Upper lobe of right lung (tissue), 1 donor: ENCODE measurements around the gene ZNF577. TPM values are rescaled to one million over a fixed set of nuclear protein-coding genes. Genes with fewer than 3 reads are reported as not detected.

Source experiments
- ATAC-seq: fragments of 200-7000 bp; cut with Tn5 transposase; one replicate; pipeline ENCODE4 v1.9.1; 2020; ENCODE audit warnings: mild to moderate bottlenecking, moderate library complexity
- DNase-seq: peaks from one replicate; pipeline ENCODE4 v3.0.0-alpha.2; 2020
- H3K27ac ChIP-seq: fragments of 200-600 bp; one replicate; pipeline ENCODE4 v1.8.0; 2022
- H3K27me3 ChIP-seq: fragments of 200-600 bp; one replicate; pipeline ENCODE4 v1.8.0; 2022; ENCODE audit warnings: mild to moderate bottlenecking
- H3K36me3 ChIP-seq: fragments of 200-600 bp; one replicate; pipeline ENCODE4 v1.8.0; 2022
- H3K4me1 ChIP-seq: fragments of 200-600 bp; one replicate; pipeline ENCODE4 v1.8.0; 2022
- H3K4me3 ChIP-seq: fragments of 200-600 bp; one replicate; pipeline ENCODE4 v1.8.0; 2022; ENCODE audit warnings: mild to moderate bottlenecking
- H3K9me3 ChIP-seq: fragments of 200-600 bp; one replicate; pipeline ENCODE4 v1.8.0; 2022
- CTCF ChIP-seq: fragments of 200-600 bp; IDR thresholded peaks from one replicate; pipeline ENCODE4 v1.8.0; 2022; ENCODE audit warnings: antibody characterized with exemption
- intact Hi-C: fragments of 100-400 bp; cut with DNase I; formaldehyde crosslinking; loops from one replicate; pipeline ENCODE4 v1.11.0; 2022
- long read RNA-seq: library from polyadenylated mRNA; unstranded; transcript quantifications from one replicate; pipeline ENCODE4 v2.0.0, GENCODE V29; 2021
- total RNA-seq: library from RNA; stranded (reverse); fragmentation: NEBNext Ultra II Directional; extraction: Animal tissue kit (Norgen Biotek cat#: 25700); gene quantifications from one replicate; pipeline ENCODE4 v1.2.1, GENCODE V29; 2021
- donor health status: DM: no; HTN: yes; CAD: no; lungs with severe emphysema.

Gene ZNF577
- 9.4 TPM for total RNA-seq
- long read RNA-seq, partial matches to known transcripts, result 0 of 4 reads
- long read RNA-seq, other reads (novel, unspliced or antisense), result 3 of 4 reads

GRCh38 chr19:51887522-51888498, at the start of gene ZNF577:
Gene ZNF577, minus strand, starts transcription at chr19:51887951. Its CDS starts 7,569 bp downstream, at chr19:51880382.
- TF ChIP-seq CTCF, result no peak
- no peaks in the 10 kb centered on the region for H3K27me3 ChIP-seq
- peak within 1 kb of the TSS; percentile 58 for H3K4me3 ChIP-seq
- peak; percentile 87 for DNase-seq
- ATAC-seq, result peak; percentile 96
- peaks cover 21% of the 10 kb centered on the region for H3K36me3 ChIP-seq
- peaks cover 39% of the 10 kb centered on the region for H3K9me3 ChIP-seq
- no peaks in the 10 kb centered on the region for H3K4me1 ChIP-seq
- peak within 1 kb of the TSS; percentile 69 for H3K27ac ChIP-seq
- intact Hi-C loops, result no loop called here

- peaks cover 52% of the 10 kb centered on the region for H3K36me3 ChIP-seq
Observed at GRCh38 chr19:51931921-51932320, 44.2 kb upstream of the ZNF577 start.

GRCh38 chr19:51927859-51928258, 40.1 kb upstream of the ZNF577 start:
- no peak for ATAC-seq
- no peak for DNase-seq
- peaks cover 21% of the 10 kb centered on the region for H3K36me3 ChIP-seq
- H3K27ac ChIP-seq, result peak overlapping the region; percentile 87
- intact Hi-C loops, result no loop called here
- H3K9me3 ChIP-seq, result peaks cover 12% of the 10 kb centered on the region
- no peak for TF ChIP-seq CTCF
- no peaks in the 10 kb centered on the region for H3K27me3 ChIP-seq
- peaks cover 8% of the 10 kb centered on the region for H3K4me1 ChIP-seq
- peak overlapping the region; percentile 77 for H3K4me3 ChIP-seq

More at GRCh38 chr19:51931921-51932320, 44.2 kb upstream of the ZNF577 start:
- DNase-seq (no peak), ATAC-seq (no peak)
- no peaks in the 10 kb centered on the region for H3K27me3 ChIP-seq
- H3K27ac ChIP-seq, result no peak overlapping the region
- intact Hi-C loops, result no loop called here
- TF ChIP-seq CTCF, result no peak
- H3K9me3 ChIP-seq, result peaks cover 13% of the 10 kb centered on the region
- H3K4me3 ChIP-seq, result no peak overlapping the region
- H3K4me1 ChIP-seq, result peaks cover 8% of the 10 kb centered on the region

GRCh38 chr19:51926784-51927741, 39.3 kb upstream of the ZNF577 start, which contains the start of gene ZNF613:
Gene ZNF613, plus strand, starts transcription at chr19:51927472. Its CDS starts 8,749 bp downstream, at chr19:51936221.
- peak within 1 kb of the TSS; percentile 87 for H3K27ac ChIP-seq
- intact Hi-C loops, result no loop called here

More at GRCh38 chr19:51926784-51927741, 39.3 kb upstream of the ZNF577 start, which contains the start of gene ZNF613:
- DNase-seq (peak; percentile 93), ATAC-seq (peak; percentile 99)
- Histone ChIP-seq H3K9me3 (peaks cover 18% of the 10 kb centered on the region), H3K4me1 (peaks cover 8% of the 10 kb centered on the region), H3K27me3 (no peaks in the 10 kb centered on the region), H3K36me3 (peaks cover 21% of the 10 kb centered on the region), H3K4me3 (peak within 1 kb of the TSS; percentile 77)
- peak; percentile 13 for TF ChIP-seq CTCF
